HPDE6-E6E7 (cell line): ENCODE results near the gene DCLRE1A.

Experiments
- DNase-seq: peaks from one replicate; pipeline ENCODE4 v3.0.0; 2011; ENCODE audit warnings: missing footprints; ENCODE audit errors: extremely low spot score

The DCLRE1A gene

DNA sequence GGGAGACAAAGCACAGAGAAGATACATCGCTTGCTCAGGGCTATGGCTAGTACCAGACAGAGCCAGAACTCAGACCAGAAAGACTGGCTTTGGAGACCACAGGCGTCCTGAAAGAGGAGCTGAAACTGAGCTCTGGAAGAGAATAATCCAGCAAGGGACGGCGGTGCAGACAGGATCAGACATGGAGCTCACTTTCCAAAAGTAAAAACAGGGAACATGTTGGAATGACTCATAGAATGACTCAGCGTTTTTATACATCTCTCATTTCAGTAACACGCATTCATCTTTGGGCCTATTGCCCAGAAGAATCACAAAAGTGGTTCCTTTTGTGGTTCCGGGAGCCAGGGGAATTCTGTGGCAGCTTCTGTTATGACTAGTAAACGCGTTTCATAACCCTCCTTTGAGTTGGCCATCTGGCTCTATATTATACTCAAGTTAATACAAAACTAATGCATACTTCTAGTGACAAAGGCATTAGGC lies 65.2 kb downstream of the DCLRE1A start:
- peak; percentile 33 for DNase-seq
